Heart left ventricle (tissue), 16 donors: ENCODE results near the gene FXYD7. TPM values are rescaled to one million over a fixed set of nuclear protein-coding genes. Genes with fewer than 3 reads are reported as not detected.
A peak's percentile ranks its signal among the peaks of the same experiment; 100 is the strongest.

Experiments
- ATAC-seq, 4 donors: fragments of 200-7000 bp; cut with Tn5 transposase; one replicate each; pipeline ENCODE4 v1.9.1; 2020 to 2022; ENCODE audit warnings: moderate library complexity in 4 of 4, mild to moderate bottlenecking in 3 of 4, moderate number of reproducible peaks in 1 of 4
- DNase-seq, 5 donors: peaks; one replicate each; pipeline ENCODE4 v3.0.0-alpha.2; 2020
- H3K27ac ChIP-seq, 12 donors: fragments of 200-600 bp; sonication (generic) in 4 of 12; one replicate each; pipeline versions ENCODE4 v1.5.0 to v1.8.0; 2016 to 2022; ENCODE audit warnings: mild to moderate bottlenecking in 2 of 12
- H3K27me3 ChIP-seq, 9 donors: fragments of 200-600 bp; sonication (generic) in 2 of 9; one replicate each; pipeline versions ENCODE4 v1.5.1 to v1.8.0; 2016 to 2022; ENCODE audit warnings: mild to moderate bottlenecking in 3 of 9
- H3K36me3 ChIP-seq, 9 donors: fragments of 200-600 bp; sonication (generic) in 2 of 9; one replicate each; pipeline versions ENCODE4 v1.5.0 to v1.8.0; 2018 to 2022; ENCODE audit warnings: mild to moderate bottlenecking in 2 of 9
- H3K4me1 ChIP-seq, 12 donors: fragments of 200-600 bp; sonication (generic) in 4 of 12; one replicate each; pipeline versions ENCODE4 v1.5.0 to v1.8.0; 2016 to 2022; ENCODE audit warnings: mild to moderate bottlenecking in 3 of 12
- H3K4me3 ChIP-seq, 12 donors: fragments of 200-600 bp; sonication (generic) in 4 of 12; one replicate each; pipeline versions ENCODE4 v1.5.0 to v1.8.0; 2017 to 2022; ENCODE audit warnings: mild to moderate bottlenecking in 9 of 12, moderate library complexity in 4 of 12
- H3K9me3 ChIP-seq, 12 donors: fragments of 200-600 bp; sonication (generic) in 4 of 12; one replicate each; pipeline versions ENCODE4 v1.5.0 to v1.8.0; 2016 to 2022; ENCODE audit warnings: mild to moderate bottlenecking in 1 of 12
- POLR2A ChIP-seq, 2 donors: fragments of 450-650 bp; IDR thresholded peaks; one replicate each; pipeline ENCODE4 v1.6.1; 2017; ENCODE audit warnings: antibody characterized with exemption in 2 of 2, mild to moderate bottlenecking in 2 of 2, moderate library complexity in 2 of 2
- WGBS, 4 donors: extraction: QIAGEN DNeasy Blood & Tissue Kit in 2 of 4; methylation state at CpG; one replicate each; pipeline versions ENCODE4 v1.1.5 to v1.1.7; 2013 to 2018; 5-methylcytosine and 5-hydroxymethylcytosine counted together
- intact Hi-C, 10 donors: fragments of 100-400 bp; cut with DNase I; formaldehyde crosslinking; loops; one replicate each; pipeline versions ENCODE4 v1.11.1 to v1.14.2; 2022
- long read RNA-seq, 3 donors: library from polyadenylated mRNA; unstranded; transcript quantifications; one replicate each; pipeline ENCODE4 v2.0.0, GENCODE V29; 2020 to 2021
- polyA plus RNA-seq, 2 donors: library from polyadenylated mRNA; stranded (reverse); fragments of 200-250 nt; gene quantifications; one replicate each; pipeline ENCODE4 v1.2.3, GENCODE V29; 2013
- total RNA-seq, 9 donors: library from RNA; depleted of rRNA in 2 of 9; stranded (reverse); fragments of >200 nt in 2 of 9; fragmentation: NEBNext Ultra II Directional in 3 of 9; extraction: Animal tissue kit (Norgen Biotek cat#: 25700) in 3 of 9; gene quantifications; one replicate each; pipeline versions ENCODE4 v1.1.0 to v1.2.4, GENCODE V29; 2016 to 2023
- TF ChIP-seq, protein P1 (sequence below), 12 donors: fragments of 200-600 bp; sonication (generic) in 4 of 12; IDR thresholded peaks; one replicate each; pipeline versions ENCODE4 v1.5.0 to v1.8.0; 2018 to 2022; ENCODE audit warnings: antibody characterized with exemption in 12 of 12, mild to moderate bottlenecking in 5 of 12
- donor health status: ischemic (EF 13 %, LVEDD 7.1; RV severe dilation, severe dysfunction).
- donor health status: healthy with polysubstance abuse.
- donor health status: DM: no; HTN: yes; CAD: no.
- donor health status: DM: no; HTN: no; CAD: no.
- donor health status: ischemic (EF 25% LVEDD 6.9; RV normal size, moderate dysfunction).
- donor health status: ischemic (EF 25% LVEDD 5.7; RV mildly dilated, moderate dysfunction).
- donor health status: healthy.
- donor health status: DM: yes; HTN: yes; CAD: no.
- donor health status: ischemic (EF 35%, LVEDD 5.7; RV mildly dilated, moderate dysfunction).
- donor health status: nonischemic (EF 11% LVEDD 7.7; RV severe dilation, severe dysfunction).
- donor health status: DM: yes; HTN: yes; CAD: no.
- donor health status: PGD.
- donor health status: ischemic (EF 29% LVEDD 5.4; RV normal size, mild dysfunction).
- donor health status: nonischemic (EF 23%, LVEDD 6.1; RV moderate dilation, normal function).

Gene FXYD7, protein sequence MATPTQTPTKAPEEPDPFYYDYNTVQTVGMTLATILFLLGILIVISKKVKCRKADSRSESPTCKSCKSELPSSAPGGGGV
- total RNA-seq (under 1 TPM in 3 of 9 donors, not detected in 6; 0.21 to 0.52 (median 0.28) TPM), polyA plus RNA-seq (not detected)
- long read RNA-seq, donor 1, result 0 reads
- long read RNA-seq, donor 2, result 0 reads
- long read RNA-seq, donor 3, result 0 reads

DNA sequence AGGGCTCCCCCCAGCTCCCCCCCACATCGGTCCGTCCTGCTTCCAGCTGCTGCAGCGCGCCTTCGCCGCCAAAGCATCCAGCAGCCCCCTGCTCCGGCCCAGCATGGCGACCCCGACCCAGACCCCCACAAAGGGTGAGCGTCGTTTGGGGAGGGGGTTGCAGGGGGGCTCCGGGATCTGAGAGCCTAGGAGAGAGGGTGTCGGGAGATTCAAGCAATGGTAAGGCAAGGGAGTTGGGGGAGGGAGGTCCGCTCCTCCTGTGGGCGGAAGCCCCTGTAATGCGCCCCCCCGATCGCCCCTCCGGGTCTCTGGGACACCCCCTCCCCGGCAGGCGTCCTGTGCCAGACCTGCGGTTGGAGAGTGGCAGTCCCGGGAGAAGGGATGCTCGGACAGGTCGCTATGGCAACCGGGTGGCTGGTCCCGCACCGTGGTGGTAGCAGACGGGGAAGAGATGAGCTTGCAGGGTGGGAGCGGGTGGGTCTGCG is at the start of gene FXYD7:
FXYD7 (plus strand) TSS at position 25 of the 485 bp plus-strand sequence; CDS start at position 104, 79 bp downstream.
- Histone ChIP-seq H3K4me3 (peak within 1 kb of the TSS in 3 of 12 donors; percentile 6 to 45 (median 7)), H3K27me3 (peaks cover 0 to 23% (median 0%) of the 10 kb centered on the region in 9 donors), H3K4me1 (peaks cover 0 to 50% (median 28%) of the 10 kb centered on the region in 12 donors), H3K27ac (peak within 1 kb of the TSS in 1 of 12 donors; percentile 4), H3K9me3 (no peaks in the 10 kb centered on the region), H3K36me3 (peaks cover 0 to 9% (median 0%) of the 10 kb centered on the region in 9 donors)
- peak in 1 of 5 donors; percentile 35 for DNase-seq
- no peak for ATAC-seq
- TF ChIP-seq, protein P1, sequence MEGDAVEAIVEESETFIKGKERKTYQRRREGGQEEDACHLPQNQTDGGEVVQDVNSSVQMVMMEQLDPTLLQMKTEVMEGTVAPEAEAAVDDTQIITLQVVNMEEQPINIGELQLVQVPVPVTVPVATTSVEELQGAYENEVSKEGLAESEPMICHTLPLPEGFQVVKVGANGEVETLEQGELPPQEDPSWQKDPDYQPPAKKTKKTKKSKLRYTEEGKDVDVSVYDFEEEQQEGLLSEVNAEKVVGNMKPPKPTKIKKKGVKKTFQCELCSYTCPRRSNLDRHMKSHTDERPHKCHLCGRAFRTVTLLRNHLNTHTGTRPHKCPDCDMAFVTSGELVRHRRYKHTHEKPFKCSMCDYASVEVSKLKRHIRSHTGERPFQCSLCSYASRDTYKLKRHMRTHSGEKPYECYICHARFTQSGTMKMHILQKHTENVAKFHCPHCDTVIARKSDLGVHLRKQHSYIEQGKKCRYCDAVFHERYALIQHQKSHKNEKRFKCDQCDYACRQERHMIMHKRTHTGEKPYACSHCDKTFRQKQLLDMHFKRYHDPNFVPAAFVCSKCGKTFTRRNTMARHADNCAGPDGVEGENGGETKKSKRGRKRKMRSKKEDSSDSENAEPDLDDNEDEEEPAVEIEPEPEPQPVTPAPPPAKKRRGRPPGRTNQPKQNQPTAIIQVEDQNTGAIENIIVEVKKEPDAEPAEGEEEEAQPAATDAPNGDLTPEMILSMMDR (IDR thresholded peaks at IDR 0.05), result peak in 6 of 12 donors; percentile 22 to 35 (median 28)
- no peak for TF ChIP-seq POLR2A (IDR thresholded peaks at IDR 0.05)
- intact Hi-C loops, result loop anchor here in 6 of 10 donors (5.0 to 10.0 kb wide), 3 partner anchors 122 to 129 kb away; partner anchors contain the start of gene USF2 (in 5 of the 6)
- 21 to 47% (median 34%) methylated on average over 22 to 31 of the region's 31 CpGs for WGBS, 4 donors

DNA sequence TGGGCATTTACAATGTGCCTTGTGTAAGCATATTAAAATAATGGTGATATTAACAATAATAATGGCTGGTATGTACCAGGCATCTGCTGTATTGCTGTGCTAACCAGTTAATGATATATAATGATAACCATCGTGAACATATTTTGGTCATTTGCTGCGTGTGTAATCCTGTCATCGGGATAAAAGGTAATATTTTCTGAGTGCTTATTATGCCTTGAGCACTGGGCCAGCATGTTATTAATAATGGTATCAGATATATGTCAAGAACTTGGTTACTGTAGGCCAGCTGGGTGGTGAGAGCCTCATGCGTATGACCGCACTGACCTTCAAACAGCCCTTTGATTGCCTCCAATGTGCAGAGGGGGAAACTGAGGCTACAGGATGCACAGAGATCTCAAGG is 49.6 kb upstream of the FXYD7 start:
- ATAC-seq, result no peak
- intact Hi-C loops, result loop anchor here in 3 of 10 donors (5.0 kb wide), 2 partner anchors 46 to 121 kb away; no protein-coding TSS in a partner anchor
- Histone ChIP-seq H3K4me3 (no peak overlapping the region), H3K27ac (no peak overlapping the region), H3K36me3 (no peaks in the 10 kb centered on the region), H3K27me3 (peaks cover 0 to 26% (median 7%) of the 10 kb centered on the region in 9 donors), H3K4me1 (peaks cover 0 to 9% (median 4%) of the 10 kb centered on the region in 12 donors), H3K9me3 (no peaks in the 10 kb centered on the region)
- TF ChIP-seq, protein P1 (IDR thresholded peaks at IDR 0.05), result no peak
- TF ChIP-seq POLR2A (IDR thresholded peaks at IDR 0.05), result no peak
- DNase-seq, result peak in 1 of 5 donors; percentile 4
- 91 to 98% (median 95%) methylated on average over 5 of the region's 5 CpGs for WGBS, 4 donors

DNA sequence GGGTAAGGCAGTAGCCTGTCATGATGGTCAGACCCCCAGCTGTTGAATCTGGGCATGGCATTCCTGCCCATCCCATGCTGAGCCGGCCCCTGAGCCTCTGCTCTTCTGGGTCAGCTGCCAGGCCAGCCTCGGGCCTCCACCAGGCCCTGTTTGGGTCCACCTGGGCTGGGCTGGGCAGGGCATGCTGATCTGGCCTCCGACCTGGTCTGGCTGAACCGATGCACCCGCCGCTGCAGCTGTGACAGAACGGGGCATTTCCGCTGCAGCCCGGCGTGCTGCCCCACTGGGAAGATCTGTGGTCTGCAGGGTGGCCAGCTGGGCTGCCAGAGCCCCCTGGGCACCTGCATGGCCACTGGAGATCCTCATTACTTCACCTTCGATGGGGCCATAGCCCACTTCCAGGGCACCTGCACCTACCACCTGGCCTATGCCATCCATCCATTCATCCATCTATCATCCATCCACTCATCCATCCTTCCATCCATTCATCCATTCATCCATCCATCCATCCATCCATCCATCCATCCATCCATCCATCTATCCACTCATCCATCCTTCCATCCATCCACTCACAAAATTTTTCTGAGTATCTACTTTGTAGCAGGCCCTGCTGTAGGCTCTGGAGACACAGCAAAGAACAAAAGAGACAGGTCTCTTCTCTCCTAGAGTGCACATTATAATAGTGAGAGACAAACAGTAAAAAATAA is 49.0 kb upstream of the FXYD7 start:
- Histone ChIP-seq H3K9me3 (no peaks in the 10 kb centered on the region), H3K27me3 (peaks cover 0 to 26% (median 7%) of the 10 kb centered on the region in 9 donors), H3K4me3 (no peak overlapping the region), H3K27ac (no peak overlapping the region), H3K4me1 (peaks cover 0 to 14% (median 4%) of the 10 kb centered on the region in 12 donors), H3K36me3 (no peaks in the 10 kb centered on the region)
- ATAC-seq (no peak), DNase-seq (peak in 1 of 5 donors; percentile 34)
- no peak for TF ChIP-seq POLR2A (IDR thresholded peaks at IDR 0.05)
- TF ChIP-seq, protein P1 (IDR thresholded peaks at IDR 0.05), result no peak
- WGBS, 4 donors, result 84 to 90% (median 87%) methylated on average over 3 to 11 of the region's 11 CpGs
- intact Hi-C loops, result loop anchor here in 3 of 10 donors (5.0 kb wide), 2 partner anchors 47 to 122 kb away; no protein-coding TSS in a partner anchor

DNA sequence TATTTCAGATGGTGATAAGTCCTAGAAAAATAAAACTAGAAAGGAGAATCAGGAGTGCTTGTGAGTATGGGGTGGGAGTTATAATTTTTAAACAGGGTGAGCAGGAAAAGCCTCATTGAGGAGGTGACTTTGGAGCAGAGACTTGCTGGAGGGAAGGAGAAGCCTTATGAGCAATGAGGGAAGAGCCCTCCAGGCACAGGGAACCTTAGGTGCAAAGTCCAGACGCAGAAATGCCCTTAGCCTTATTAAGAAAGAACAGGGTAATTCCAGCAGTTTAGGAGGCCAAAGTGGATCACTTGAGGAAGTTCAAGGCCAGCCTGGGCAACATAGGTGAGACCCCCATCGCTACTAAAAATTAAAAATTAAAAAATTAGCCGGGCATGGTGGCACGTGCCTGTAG is 48.4 kb upstream of the FXYD7 start:
- ATAC-seq (no peak), DNase-seq (peak in 1 of 5 donors; percentile 1)
- Histone ChIP-seq H3K27me3 (peaks cover 0 to 25% (median 6%) of the 10 kb centered on the region in 9 donors), H3K9me3 (no peaks in the 10 kb centered on the region), H3K4me1 (peaks cover 0 to 14% (median 4%) of the 10 kb centered on the region in 12 donors), H3K4me3 (no peak overlapping the region), H3K27ac (no peak overlapping the region), H3K36me3 (no peaks in the 10 kb centered on the region)
- TF ChIP-seq, protein P1 (IDR thresholded peaks at IDR 0.05), result no peak
- no peak for TF ChIP-seq POLR2A (IDR thresholded peaks at IDR 0.05)
- intact Hi-C loops, result loop anchor here in 4 of 10 donors (5.0 kb wide), 3 partner anchors 47 to 122 kb away; no protein-coding TSS in a partner anchor
- WGBS, 4 donors, result 86 to 96% (median 94%) methylated on average over 4 of the region's 4 CpGs
